ENCODE data around the gene PACSIN3. TPM values are rescaled to one million over a fixed set of nuclear protein-coding genes. Genes with fewer than 3 reads are reported as not detected.

The PACSIN3 gene
- total and polyA plus RNA-seq, 2 of the 13 experiments (the other 11 are each of a cell fraction or from before 2014, with no cell fraction given) = 47.9 to 93.3 TPM

GRCh38 chr11:47185305-47186075 is 744 bp downstream of the PACSIN3 start (continued):
- TF ChIP-seq KDM3A (CRISPR knock-in tag; IDR thresholded peaks at IDR 0.05; ENCODE audit: low read depth) (no peak), HNF4G (IDR thresholded peaks at IDR 0.05; ENCODE audit: borderline replicate concordance, low read depth, low read length) (peak; percentile 46; the same call in 1 of the 2 replicates), HNF4G (CRISPR knock-in tag; IDR thresholded peaks at IDR 0.05; ENCODE audit: borderline replicate concordance, low read depth) (no peak; the same call in 1 of the 2 replicates), ZNF644 (CRISPR knock-in tag; IDR thresholded peaks at IDR 0.05; ENCODE audit: low read depth) (peak; percentile 43; the same call in 1 of the 2 replicates), ZNF430 (CRISPR knock-in tag; IDR thresholded peaks at IDR 0.05) (no peak), ZNF333 (CRISPR knock-in tag; IDR thresholded peaks at IDR 0.05; ENCODE audit: borderline replicate concordance) (no peak), ZBTB20 (CRISPR knock-in tag; IDR thresholded peaks at IDR 0.05; ENCODE audit: borderline replicate concordance, low read depth) (peak; percentile 67), ERF (CRISPR knock-in tag; IDR thresholded peaks at IDR 0.05) (peak; percentile 21; the same call in 1 of the 2 replicates), RFX5 (IDR thresholded peaks at IDR 0.05; ENCODE audit: low read depth, low read length) (0 out of 2 replicates have a peak, but pooled peaks have one; percentile 13), MED13 (CRISPR knock-in tag; IDR thresholded peaks at IDR 0.05) (0 out of 2 replicates have a peak, but pooled peaks have one; percentile 38), ZNF552 (CRISPR knock-in tag; IDR thresholded peaks at IDR 0.05; ENCODE audit: borderline replicate concordance) (no peak; the same call in 1 of the 2 replicates), ZNF720 (CRISPR knock-in tag; IDR thresholded peaks at IDR 0.05) (no peak), ZBTB40 (IDR thresholded peaks at IDR 0.05) (no peak), ZBTB40 (CRISPR knock-in tag; IDR thresholded peaks at IDR 0.05) (no peak; the same call in 1 of the 2 replicates), RBFOX2 (IDR thresholded peaks at IDR 0.05; ENCODE audit: low read depth, low read length) (peak; percentile 90), ARID5B (CRISPR knock-in tag; IDR thresholded peaks at IDR 0.05) (no peak; the same call in 1 of the 2 replicates), SAP130 (CRISPR knock-in tag; IDR thresholded peaks at IDR 0.05; ENCODE audit: low read depth) (peak; percentile 36), ZNF773 (CRISPR knock-in tag; IDR thresholded peaks at IDR 0.05; ENCODE audit: borderline replicate concordance) (no peak)
